ENCODE data around the gene MFSD1. TPM values are rescaled to one million over a fixed set of nuclear protein-coding genes. Genes with fewer than 3 reads are reported as not detected.
A peak's percentile ranks its signal among the peaks of the same experiment; 100 is the strongest.

Gene MFSD1
- total and polyA plus RNA-seq, 2 of the 13 experiments (the other 11 are each of a cell fraction or from before 2014, with no cell fraction given): 17.3 to 37.9 TPM

DNA sequence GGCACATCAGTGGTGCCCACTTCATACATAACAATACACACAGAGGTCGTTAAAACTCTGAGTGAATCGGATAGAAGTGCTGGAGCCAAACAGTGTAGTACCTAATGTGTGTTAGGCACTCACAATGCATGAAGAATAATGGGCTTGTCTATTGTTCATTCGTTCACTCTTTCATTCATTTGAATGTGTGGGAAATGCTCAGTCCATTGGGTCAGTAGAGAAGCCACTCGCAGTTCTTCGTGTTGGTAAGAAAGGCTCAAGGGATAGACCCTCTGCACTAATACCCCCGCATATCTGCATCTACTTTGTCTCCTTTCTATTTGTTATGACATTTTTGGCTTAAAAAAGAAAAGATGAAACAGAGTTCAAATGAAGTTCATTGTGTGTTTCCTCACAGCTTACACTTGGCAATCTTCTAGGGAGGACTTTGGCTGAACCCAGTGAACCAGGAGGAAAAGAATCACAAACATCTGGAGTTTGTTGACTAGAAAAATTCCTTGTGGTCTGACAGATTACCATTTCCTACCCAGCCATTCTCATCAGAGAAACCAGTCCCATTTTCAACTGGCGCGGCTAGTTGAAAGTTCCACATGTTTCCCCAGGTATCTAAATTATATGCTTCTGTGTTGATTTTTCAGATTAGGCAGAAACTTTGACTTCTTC is 32.8 kb upstream of the MFSD1 start (continued):
- TF ChIP-seq HNF4G (IDR thresholded peaks at IDR 0.05; ENCODE audit: borderline replicate concordance, low read depth, low read length) (peak; percentile 45; the same call in 1 of the 2 replicates), HNF4G (CRISPR knock-in tag; IDR thresholded peaks at IDR 0.05; ENCODE audit: borderline replicate concordance, low read depth) (no peak), ESRRA (CRISPR knock-in tag; IDR thresholded peaks at IDR 0.05; ENCODE audit: low read depth) (no peak), ZNF879 (CRISPR knock-in tag; IDR thresholded peaks at IDR 0.05) (no peak), ZNF44 (CRISPR knock-in tag; IDR thresholded peaks at IDR 0.05) (no peak), GATAD2A (CRISPR knock-in tag; IDR thresholded peaks at IDR 0.05) (peak; percentile 46; the same call in 1 of the 2 replicates), FOSL2 (CRISPR knock-in tag; IDR thresholded peaks at IDR 0.05) (peak; percentile 35), ZNF3 (CRISPR knock-in tag; IDR thresholded peaks at IDR 0.05) (no peak), PAXIP1 (CRISPR knock-in tag; conservative IDR thresholded peaks at IDR 0.05) (peak; percentile 53), FLYWCH1 (CRISPR knock-in tag; IDR thresholded peaks at IDR 0.05) (no peak), HOXD1 (CRISPR knock-in tag; IDR thresholded peaks at IDR 0.05) (peak; percentile 81; the same call in 1 of the 2 replicates), MAFK (conservative IDR thresholded peaks at IDR 0.05 in 1 of 2, IDR thresholded peaks at IDR 0.05 in 1 of 2; ENCODE audit: low read length in 2 of 2) (no peak), SAP130 (CRISPR knock-in tag; IDR thresholded peaks at IDR 0.05; ENCODE audit: low read depth) (peak; percentile 42), ZNF777 (CRISPR knock-in tag; IDR thresholded peaks at IDR 0.05) (no peak), ZNF547 (CRISPR knock-in tag; IDR thresholded peaks at IDR 0.05) (no peak), TEAD3 (CRISPR knock-in tag; optimal IDR thresholded peaks at IDR 0.05; ENCODE audit: borderline replicate concordance) (peak; percentile 73), KLF15 (CRISPR knock-in tag; IDR thresholded peaks at IDR 0.05; ENCODE audit: borderline replicate concordance) (no peak), SPEN (CRISPR knock-in tag; IDR thresholded peaks at IDR 0.05; ENCODE audit: low read depth) (no peak), ZNF644 (CRISPR knock-in tag; IDR thresholded peaks at IDR 0.05; ENCODE audit: low read depth) (peak; percentile 41; the same call in 1 of the 2 replicates)
- TF ChIP-seq, protein P1, sequence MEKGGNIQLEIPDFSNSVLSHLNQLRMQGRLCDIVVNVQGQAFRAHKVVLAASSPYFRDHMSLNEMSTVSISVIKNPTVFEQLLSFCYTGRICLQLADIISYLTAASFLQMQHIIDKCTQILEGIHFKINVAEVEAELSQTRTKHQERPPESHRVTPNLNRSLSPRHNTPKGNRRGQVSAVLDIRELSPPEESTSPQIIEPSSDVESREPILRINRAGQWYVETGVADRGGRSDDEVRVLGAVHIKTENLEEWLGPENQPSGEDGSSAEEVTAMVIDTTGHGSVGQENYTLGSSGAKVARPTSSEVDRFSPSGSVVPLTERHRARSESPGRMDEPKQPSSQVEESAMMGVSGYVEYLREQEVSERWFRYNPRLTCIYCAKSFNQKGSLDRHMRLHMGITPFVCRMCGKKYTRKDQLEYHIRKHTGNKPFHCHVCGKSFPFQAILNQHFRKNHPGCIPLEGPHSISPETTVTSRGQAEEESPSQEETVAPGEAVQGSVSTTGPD (CRISPR knock-in tag; IDR thresholded peaks at IDR 0.05): no peak
- TF ChIP-seq, protein P2, sequence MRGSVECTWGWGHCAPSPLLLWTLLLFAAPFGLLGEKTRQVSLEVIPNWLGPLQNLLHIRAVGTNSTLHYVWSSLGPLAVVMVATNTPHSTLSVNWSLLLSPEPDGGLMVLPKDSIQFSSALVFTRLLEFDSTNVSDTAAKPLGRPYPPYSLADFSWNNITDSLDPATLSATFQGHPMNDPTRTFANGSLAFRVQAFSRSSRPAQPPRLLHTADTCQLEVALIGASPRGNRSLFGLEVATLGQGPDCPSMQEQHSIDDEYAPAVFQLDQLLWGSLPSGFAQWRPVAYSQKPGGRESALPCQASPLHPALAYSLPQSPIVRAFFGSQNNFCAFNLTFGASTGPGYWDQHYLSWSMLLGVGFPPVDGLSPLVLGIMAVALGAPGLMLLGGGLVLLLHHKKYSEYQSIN (CRISPR knock-in tag; IDR thresholded peaks at IDR 0.05; ENCODE audit: borderline replicate concordance): no peak

All from HepG2 (cell line).